ENCODE measurements around the gene HOXD9.
A peak's percentile ranks its signal among the peaks of the same experiment; 100 is the strongest.

Gene HOXD9

DNA sequence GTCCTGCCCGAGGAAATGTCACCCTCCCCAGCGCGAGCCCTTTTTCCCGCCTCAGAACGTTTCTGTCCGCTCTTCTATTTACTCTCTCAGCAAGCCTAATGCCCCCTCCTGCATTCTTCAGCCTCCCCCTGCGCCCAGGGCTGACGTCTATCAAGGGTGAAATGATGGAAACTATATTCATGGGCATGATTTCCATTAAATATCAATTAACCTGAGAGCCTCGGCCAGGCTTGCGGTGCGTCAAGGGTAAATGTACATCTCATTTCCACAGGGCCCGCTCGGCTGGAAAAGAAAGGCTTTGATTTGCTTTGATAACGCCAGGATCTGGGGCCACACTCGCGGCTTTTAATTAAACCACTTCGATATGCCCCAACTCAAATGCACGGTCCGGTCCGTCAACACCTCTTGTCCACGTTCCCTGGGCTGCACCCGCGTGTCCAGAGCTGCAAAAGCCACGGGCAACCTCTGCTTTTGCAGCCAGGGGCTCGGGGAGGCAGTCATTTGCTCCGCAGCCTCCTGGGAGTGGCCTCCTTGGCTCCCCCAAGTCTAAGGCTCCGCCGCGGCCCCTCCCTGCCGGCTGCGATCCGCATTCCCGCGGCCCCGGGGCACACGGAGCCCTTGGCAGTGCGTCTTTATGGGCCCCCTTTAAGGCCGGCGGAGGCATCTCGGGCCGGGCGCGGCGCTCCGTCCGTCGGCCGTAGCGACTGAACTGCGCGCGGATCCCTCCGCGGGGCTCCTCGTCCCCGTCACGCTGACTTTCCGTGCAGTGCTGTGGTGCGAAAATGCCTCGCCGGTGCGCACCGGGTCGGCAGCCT is 6.7 kb downstream of the HOXD9 start, which contains the start of gene HOXD8:
HOXD8 (plus strand) TSS at position 724 of the 815 bp plus-strand sequence. CDS start 662 bp downstream, outside the sequence.
- Mint-ChIP-seq H3K27me3 (ENCODE audit: low read depth) (peaks cover 87% of the 10 kb centered on the region), H3K4me1 (ENCODE audit: low read depth) (peaks cover 14% of the 10 kb centered on the region), H3K36me3 (ENCODE audit: low read depth) (peaks cover 1% of the 10 kb centered on the region), H3K27ac (peak within 1 kb of the TSS; percentile 88), H3K9me3 (no peaks in the 10 kb centered on the region), H3K4me3 (no peak within 1 kb of the TSS)

DNA sequence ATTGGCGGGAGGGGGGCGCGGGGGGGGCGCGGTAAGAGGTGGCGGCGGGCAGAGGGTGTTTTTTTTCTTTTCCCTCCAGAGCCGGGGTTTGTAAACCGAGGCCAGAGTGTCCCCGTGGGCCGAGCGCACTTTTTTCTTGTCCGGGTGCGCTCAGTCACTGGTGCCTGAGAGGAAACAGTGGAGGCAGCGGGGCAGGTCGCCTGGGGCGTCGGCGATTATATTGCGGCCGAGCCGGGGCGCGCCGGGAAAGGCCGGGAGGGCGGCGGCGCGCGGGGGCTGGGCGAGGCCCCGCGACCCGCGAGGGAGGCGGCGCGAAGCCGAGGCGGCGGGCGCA is 7.3 kb downstream of the HOXD9 start:
- Mint-ChIP-seq H3K27me3 (ENCODE audit: low read depth) (peaks cover 87% of the 10 kb centered on the region), H3K9me3 (no peaks in the 10 kb centered on the region), H3K4me1 (ENCODE audit: low read depth) (peaks cover 14% of the 10 kb centered on the region), H3K27ac (no peak overlapping the region), H3K36me3 (ENCODE audit: low read depth) (peaks cover 1% of the 10 kb centered on the region), H3K4me3 (no peak overlapping the region)

DNA sequence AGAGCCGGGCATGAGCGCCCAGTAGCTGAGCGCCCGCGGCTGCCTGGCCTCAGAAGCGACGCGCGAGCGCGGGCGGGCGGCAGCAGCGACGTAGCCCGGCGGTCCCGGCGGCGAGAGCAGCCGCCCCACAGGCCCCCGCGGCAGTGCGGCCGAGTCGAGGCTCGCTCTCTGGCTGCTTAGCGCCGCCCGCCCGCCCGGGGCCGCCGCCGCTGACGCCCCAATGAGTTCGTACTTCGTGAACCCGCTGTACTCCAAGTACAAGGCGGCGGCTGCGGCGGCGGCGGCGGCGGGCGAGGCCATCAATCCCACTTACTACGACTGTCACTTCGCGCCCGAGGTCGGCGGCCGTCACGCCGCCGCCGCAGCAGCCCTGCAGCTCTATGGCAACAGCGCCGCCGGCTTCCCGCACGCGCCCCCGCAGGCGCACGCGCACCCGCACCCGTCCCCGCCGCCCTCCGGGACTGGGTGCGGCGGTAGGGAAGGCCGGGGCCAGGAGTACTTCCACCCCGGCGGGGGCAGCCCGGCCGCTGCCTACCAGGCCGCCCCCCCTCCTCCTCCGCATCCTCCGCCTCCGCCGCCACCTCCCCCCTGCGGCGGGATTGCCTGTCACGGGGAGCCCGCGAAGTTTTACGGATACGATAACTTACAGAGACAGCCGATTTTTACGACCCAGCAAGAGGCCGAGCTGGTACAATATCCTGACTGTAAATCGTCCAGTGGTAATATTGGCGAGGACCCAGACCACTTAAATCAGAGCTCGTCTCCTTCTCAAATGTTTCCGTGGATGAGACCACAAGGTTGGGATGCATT is 7.8 kb downstream of the HOXD9 start:
- Mint-ChIP-seq H3K4me1 (ENCODE audit: low read depth) (peaks cover 14% of the 10 kb centered on the region), H3K27me3 (ENCODE audit: low read depth) (peaks cover 87% of the 10 kb centered on the region), H3K27ac (peak overlapping the region; percentile 88), H3K4me3 (peak overlapping the region; percentile 52), H3K9me3 (no peaks in the 10 kb centered on the region), H3K36me3 (ENCODE audit: low read depth) (peaks cover 1% of the 10 kb centered on the region)

- peaks cover 17% of the 10 kb centered on the region for H3K4me1 Mint-ChIP-seq (ENCODE audit: low read depth)
- H3K27ac Mint-ChIP-seq = peak overlapping the region; percentile 88
- H3K36me3 Mint-ChIP-seq (ENCODE audit: low read depth) = peaks cover 1% of the 10 kb centered on the region
- peaks cover 87% of the 10 kb centered on the region for H3K27me3 Mint-ChIP-seq (ENCODE audit: low read depth)
- H3K9me3 Mint-ChIP-seq = no peaks in the 10 kb centered on the region
- peak overlapping the region; percentile 52 for H3K4me3 Mint-ChIP-seq
Observed at GRCh38 chr2:176130957-176131847, 8.7 kb downstream of the HOXD9 start.

- Mint-ChIP-seq H3K4me1 (ENCODE audit: low read depth) (peaks cover 17% of the 10 kb centered on the region), H3K27ac (no peak overlapping the region), H3K36me3 (ENCODE audit: low read depth) (peaks cover 1% of the 10 kb centered on the region), H3K4me3 (no peak overlapping the region), H3K27me3 (ENCODE audit: low read depth) (peaks cover 85% of the 10 kb centered on the region), H3K9me3 (no peaks in the 10 kb centered on the region)
Observed at GRCh38 chr2:176131848-176132158, 9.3 kb downstream of the HOXD9 start.

- Mint-ChIP-seq H3K27ac (peak overlapping the region; percentile 77), H3K9me3 (no peaks in the 10 kb centered on the region), H3K27me3 (ENCODE audit: low read depth) (peaks cover 84% of the 10 kb centered on the region), H3K4me3 (peak overlapping the region; percentile 73), H3K36me3 (ENCODE audit: low read depth) (peaks cover 2% of the 10 kb centered on the region), H3K4me1 (ENCODE audit: low read depth) (peaks cover 17% of the 10 kb centered on the region)
Observed at GRCh38 chr2:176132205-176133171, 10.0 kb downstream of the HOXD9 start.

- Mint-ChIP-seq H3K9me3 (no peaks in the 10 kb centered on the region), H3K4me3 (no peak overlapping the region)
Observed at GRCh38 chr2:176133389-176133788, 10.9 kb downstream of the HOXD9 start.

DNA sequence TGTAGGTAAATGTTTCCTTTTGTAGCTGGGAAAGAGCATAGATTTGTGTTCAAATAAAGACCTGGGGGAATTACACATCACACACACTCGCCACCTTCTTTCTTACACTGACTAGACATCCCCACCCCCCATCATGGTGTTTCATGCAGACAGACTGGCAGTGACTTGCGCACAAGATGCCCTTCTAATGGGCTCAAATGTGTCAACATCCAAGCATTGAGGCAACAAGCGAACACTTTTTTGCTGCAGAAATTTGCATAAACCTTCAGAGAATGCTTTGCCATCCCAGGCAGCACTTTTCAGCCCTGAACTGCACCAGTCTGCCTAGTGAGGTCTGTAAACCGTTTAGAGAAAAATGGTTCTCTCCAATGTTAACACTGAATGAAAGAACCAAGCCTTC is 11.5 kb downstream of the HOXD9 start:
- no peaks in the 10 kb centered on the region for H3K9me3 Mint-ChIP-seq
- H3K27ac Mint-ChIP-seq = no peak overlapping the region
- no peak overlapping the region for H3K4me3 Mint-ChIP-seq
- H3K4me1 Mint-ChIP-seq (ENCODE audit: low read depth) = peaks cover 16% of the 10 kb centered on the region
- H3K27me3 Mint-ChIP-seq (ENCODE audit: low read depth) = peaks cover 84% of the 10 kb centered on the region
- H3K36me3 Mint-ChIP-seq (ENCODE audit: low read depth) = peaks cover 3% of the 10 kb centered on the region

More at GRCh38 chr2:176133389-176133788, 10.9 kb downstream of the HOXD9 start:
- peaks cover 3% of the 10 kb centered on the region for H3K36me3 Mint-ChIP-seq (ENCODE audit: low read depth)
- peaks cover 14% of the 10 kb centered on the region for H3K4me1 Mint-ChIP-seq (ENCODE audit: low read depth)
- H3K27ac Mint-ChIP-seq = no peak overlapping the region
- H3K27me3 Mint-ChIP-seq (ENCODE audit: low read depth) = peaks cover 84% of the 10 kb centered on the region

- Mint-ChIP-seq H3K27me3 (ENCODE audit: low read depth) (peaks cover 92% of the 10 kb centered on the region), H3K36me3 (ENCODE audit: low read depth) (peaks cover 3% of the 10 kb centered on the region), H3K27ac (no peak overlapping the region), H3K4me1 (ENCODE audit: low read depth) (peaks cover 18% of the 10 kb centered on the region), H3K9me3 (no peaks in the 10 kb centered on the region), H3K4me3 (no peak overlapping the region)
Observed at GRCh38 chr2:176135035-176135440, 12.5 kb downstream of the HOXD9 start.

GRCh38 chr2:176136374-176137251 is 14.1 kb downstream of the HOXD9 start:
- peaks cover 93% of the 10 kb centered on the region for H3K27me3 Mint-ChIP-seq (ENCODE audit: low read depth)
- no peak overlapping the region for H3K27ac Mint-ChIP-seq
- H3K4me1 Mint-ChIP-seq (ENCODE audit: low read depth) = peaks cover 22% of the 10 kb centered on the region
- H3K36me3 Mint-ChIP-seq (ENCODE audit: low read depth) = peaks cover 2% of the 10 kb centered on the region
- H3K9me3 Mint-ChIP-seq = no peaks in the 10 kb centered on the region
- H3K4me3 Mint-ChIP-seq = no peak overlapping the region

DNA sequence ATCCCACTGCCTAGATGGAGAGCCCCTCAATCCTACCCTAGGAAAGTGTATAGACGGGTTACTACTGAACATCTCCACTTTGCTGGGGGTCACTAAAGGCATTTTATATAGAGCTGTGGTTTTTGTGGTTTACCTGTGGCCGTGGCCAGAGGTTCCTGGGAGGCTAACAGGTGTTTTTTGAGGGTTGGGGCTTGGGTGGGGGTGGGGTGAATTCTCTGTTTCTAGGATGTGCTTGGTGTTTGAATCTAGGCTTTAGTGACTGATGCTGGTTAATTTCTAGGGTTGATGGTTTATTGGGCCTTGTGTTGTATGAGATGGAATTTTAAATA is 14.7 kb downstream of the HOXD9 start:
- H3K27me3 Mint-ChIP-seq (ENCODE audit: low read depth) = peaks cover 94% of the 10 kb centered on the region
- peaks cover 19% of the 10 kb centered on the region for H3K4me1 Mint-ChIP-seq (ENCODE audit: low read depth)
- peaks cover 2% of the 10 kb centered on the region for H3K36me3 Mint-ChIP-seq (ENCODE audit: low read depth)
- peak overlapping the region; percentile 14 for H3K27ac Mint-ChIP-seq
- no peak overlapping the region for H3K4me3 Mint-ChIP-seq
- no peaks in the 10 kb centered on the region for H3K9me3 Mint-ChIP-seq

- peaks cover 93% of the 10 kb centered on the region for H3K27me3 Mint-ChIP-seq (ENCODE audit: low read depth)
- peaks cover 16% of the 10 kb centered on the region for H3K4me1 Mint-ChIP-seq (ENCODE audit: low read depth)
- peaks cover 2% of the 10 kb centered on the region for H3K36me3 Mint-ChIP-seq (ENCODE audit: low read depth)
- no peak overlapping the region for H3K27ac Mint-ChIP-seq
- H3K4me3 Mint-ChIP-seq = no peak overlapping the region
- H3K9me3 Mint-ChIP-seq = no peaks in the 10 kb centered on the region
Observed at GRCh38 chr2:176137906-176138305, 15.4 kb downstream of the HOXD9 start.

DNA sequence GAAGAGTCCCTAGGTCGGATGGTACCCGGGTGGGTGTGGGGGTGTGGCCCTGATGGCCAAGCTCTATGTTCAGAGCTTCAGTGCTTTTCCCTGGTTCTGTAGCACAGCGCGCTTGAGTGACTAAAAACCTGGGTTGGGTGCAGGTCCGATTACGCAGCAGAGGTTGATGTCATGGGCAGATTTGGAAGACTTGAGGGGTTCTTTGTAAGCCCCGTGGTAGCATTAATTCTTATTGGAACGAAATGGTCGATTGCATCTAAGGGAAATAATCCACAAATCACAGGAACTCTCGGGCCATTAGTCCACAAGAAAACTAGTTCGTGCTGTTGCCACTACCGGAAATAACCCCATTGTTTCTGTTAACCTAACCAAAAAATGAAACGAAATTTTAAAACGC is 16.0 kb downstream of the HOXD9 start:
- peaks cover 16% of the 10 kb centered on the region for H3K4me1 Mint-ChIP-seq (ENCODE audit: low read depth)
- peaks cover 2% of the 10 kb centered on the region for H3K36me3 Mint-ChIP-seq (ENCODE audit: low read depth)
- no peaks in the 10 kb centered on the region for H3K9me3 Mint-ChIP-seq
- no peak overlapping the region for H3K4me3 Mint-ChIP-seq
- H3K27me3 Mint-ChIP-seq (ENCODE audit: low read depth) = peaks cover 93% of the 10 kb centered on the region
- H3K27ac Mint-ChIP-seq = peak overlapping the region; percentile 54

Measured in T-helper 1 cell treated with Interleukin-12 subunit alpha and Interleukin-12 subunit beta and Interleukin-4 antibody, amounts not matched to agents 30 μg/mL and 1 μg/mL, for 36 hours (primary cell).